HG02981 (cell line): ENCODE measurements around the gene SLC30A4.
A peak's percentile ranks its signal among the peaks of the same experiment; 100 is the strongest.
"Not testable (repeated sequence)": the region's sequence is repeated elsewhere in the genome, so short reads cannot be mapped to it uniquely, and the experiment has no call there.

Experiments used
- ATAC-seq: cut with Tn5 transposase; IDR thresholded peaks from one replicate; pipeline ENCODE4 v1.9.1; 2021; ENCODE audit warnings: mild to moderate bottlenecking, moderate library complexity; ENCODE audit not compliant: unreplicated experiment

Gene SLC30A4

GRCh38 chr15:45521596-45522327, 793 bp downstream of the SLC30A4 start:
- peak; percentile 19 for ATAC-seq

- ATAC-seq = no peak
Measured at GRCh38 chr15:45510758-45511280, 11.7 kb downstream of the SLC30A4 start.

GRCh38 chr15:45507143-45507542, 15.4 kb downstream of the SLC30A4 start:
- not testable (repeated sequence) for ATAC-seq

GRCh38 chr15:45499426-45499825, 23.1 kb downstream of the SLC30A4 start:
- no peak for ATAC-seq

GRCh38 chr15:45498701-45499100, 23.9 kb downstream of the SLC30A4 start:
- ATAC-seq = no peak

GRCh38 chr15:45497261-45497660, 25.3 kb downstream of the SLC30A4 start:
- no peak for ATAC-seq

GRCh38 chr15:45496658-45497057, 25.9 kb downstream of the SLC30A4 start:
- ATAC-seq = no peak

GRCh38 chr15:45495588-45495987, 27.0 kb downstream of the SLC30A4 start:
- no peak for ATAC-seq

GRCh38 chr15:45489690-45490238, 32.8 kb downstream of the SLC30A4 start:
- ATAC-seq = no peak

GRCh38 chr15:45486317-45486716, 36.2 kb downstream of the SLC30A4 start:
- no peak for ATAC-seq

- no peak for ATAC-seq
Measured at GRCh38 chr15:45481135-45481534, 41.4 kb downstream of the SLC30A4 start.

- ATAC-seq = no peak
Measured at GRCh38 chr15:45476410-45476809, 46.1 kb downstream of the SLC30A4 start.

- ATAC-seq = no peak
Measured at GRCh38 chr15:45474799-45475198, 47.8 kb downstream of the SLC30A4 start.

- ATAC-seq = no peak
Measured at GRCh38 chr15:45473068-45473467, 49.5 kb downstream of the SLC30A4 start.

GRCh38 chr15:45471151-45471550, 51.4 kb downstream of the SLC30A4 start:
- no peak for ATAC-seq

- ATAC-seq = no peak
Measured at GRCh38 chr15:45469441-45469840, 53.1 kb downstream of the SLC30A4 start.

- ATAC-seq = no peak
Measured at GRCh38 chr15:45469027-45469426, 53.5 kb downstream of the SLC30A4 start.

GRCh38 chr15:45468294-45468693, 54.3 kb downstream of the SLC30A4 start:
- ATAC-seq = no peak

- ATAC-seq = no peak
Measured at GRCh38 chr15:45458746-45459403, 63.7 kb downstream of the SLC30A4 start.

- ATAC-seq = peak; percentile 43
Measured at GRCh38 chr15:45457641-45458539, 64.7 kb downstream of the SLC30A4 start.

- no peak for ATAC-seq
Measured at GRCh38 chr15:45457220-45457619, 65.3 kb downstream of the SLC30A4 start.
